GM18858 (cell line): ENCODE results near the gene GADD45A.

Experiments
- ATAC-seq: cut with Tn5 transposase; IDR thresholded peaks from one replicate; pipeline ENCODE4 v1.9.1; 2021; ENCODE audit not compliant: unreplicated experiment

Gene GADD45A

DNA sequence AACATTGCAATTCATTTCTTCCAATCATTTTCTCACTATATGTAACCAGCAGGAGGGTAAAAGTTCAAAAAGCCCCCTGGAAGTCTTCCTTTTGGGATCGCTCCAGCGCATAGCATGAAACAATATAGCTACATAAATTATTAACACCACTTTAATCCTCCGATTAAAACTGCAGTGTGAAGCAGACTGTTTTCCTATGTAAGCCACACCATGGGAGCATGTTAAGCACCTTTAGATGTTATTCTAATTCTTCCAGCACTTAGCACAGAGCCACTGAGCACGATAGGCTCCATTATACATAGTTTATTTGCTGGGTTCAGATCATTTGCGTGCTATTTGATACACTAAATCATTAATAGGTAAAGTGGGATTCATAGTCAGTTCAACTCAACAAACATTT lies 18.4 kb upstream of the GADD45A start:
- no peak for ATAC-seq

DNA sequence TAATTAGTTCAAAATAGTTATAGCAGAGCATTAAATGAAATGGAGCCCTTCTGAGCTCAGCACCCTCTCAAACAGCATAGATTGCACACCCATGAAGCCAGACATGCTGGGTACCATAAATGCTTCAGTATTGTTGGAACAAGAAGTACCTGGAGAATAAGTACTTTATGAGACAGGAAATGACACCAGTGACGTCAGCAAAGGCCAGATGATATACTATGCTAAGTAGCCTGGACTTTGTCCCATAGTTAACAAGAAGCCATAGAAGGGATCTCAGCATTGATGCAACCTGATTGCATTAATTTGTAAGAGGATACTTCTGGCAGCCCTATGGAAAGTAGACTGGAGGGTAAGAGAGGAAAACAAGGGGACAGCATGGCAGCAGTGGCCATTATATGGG lies 16.3 kb upstream of the GADD45A start:
- ATAC-seq = no peak

DNA sequence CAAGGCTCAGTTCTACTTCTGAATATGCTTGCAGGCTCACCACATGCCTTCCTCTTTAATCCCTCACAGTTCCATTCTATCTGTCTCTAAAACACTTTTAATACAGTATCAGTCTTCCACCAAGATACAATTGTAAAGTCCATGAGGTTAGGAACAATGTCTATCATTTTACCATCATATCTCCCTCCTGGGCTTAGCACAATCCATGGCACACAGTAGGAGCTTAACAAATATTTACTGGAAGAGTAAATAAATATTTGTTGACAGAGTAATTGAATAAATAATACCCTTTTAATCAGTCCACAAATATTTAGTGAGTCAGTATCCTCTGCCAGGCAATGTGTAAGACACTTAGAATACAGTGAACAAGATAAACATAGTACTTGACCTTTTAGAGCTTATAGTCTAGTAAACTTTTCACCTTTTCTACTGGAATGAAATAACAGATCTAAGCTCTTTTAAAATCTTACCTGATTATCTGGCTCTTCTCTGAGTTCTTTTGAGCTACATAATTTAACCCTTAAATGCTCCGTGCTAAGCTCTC lies 12.7 kb upstream of the GADD45A start:
- ATAC-seq = no peak

DNA sequence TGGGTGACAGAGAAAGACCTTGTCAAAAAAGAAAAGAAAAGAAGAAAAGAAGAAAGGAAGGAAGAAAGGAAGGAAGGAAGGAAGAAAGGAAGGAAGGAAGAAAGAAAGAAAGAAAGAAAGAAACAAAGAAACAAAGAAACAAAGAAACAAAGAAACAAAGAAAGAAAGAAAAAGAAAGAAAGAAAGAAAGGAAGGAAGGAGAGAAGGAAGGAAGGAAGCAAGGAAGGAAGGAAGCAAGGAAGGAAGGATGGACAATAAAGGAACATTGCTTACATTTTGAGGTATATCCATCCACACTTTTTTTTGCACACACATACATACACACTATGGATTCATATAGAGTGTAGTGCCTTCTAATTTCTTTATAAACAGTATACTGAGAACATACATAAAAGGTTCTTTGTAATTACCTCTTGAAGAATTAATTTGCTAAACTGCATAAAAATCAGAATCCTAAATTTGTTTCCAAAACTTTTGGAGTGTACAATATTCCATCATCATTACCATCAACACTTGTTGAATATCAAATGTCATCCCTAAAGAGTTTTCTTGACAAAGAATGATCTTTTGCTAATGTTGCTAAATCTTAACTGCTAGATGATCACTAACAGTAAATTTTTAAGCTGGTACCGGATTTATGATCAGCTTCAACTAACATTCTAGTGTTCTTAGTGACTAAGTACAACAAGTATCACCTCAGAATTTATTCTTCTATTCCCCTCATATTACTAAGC lies 11.4 kb upstream of the GADD45A start:
- ATAC-seq = no peak

DNA sequence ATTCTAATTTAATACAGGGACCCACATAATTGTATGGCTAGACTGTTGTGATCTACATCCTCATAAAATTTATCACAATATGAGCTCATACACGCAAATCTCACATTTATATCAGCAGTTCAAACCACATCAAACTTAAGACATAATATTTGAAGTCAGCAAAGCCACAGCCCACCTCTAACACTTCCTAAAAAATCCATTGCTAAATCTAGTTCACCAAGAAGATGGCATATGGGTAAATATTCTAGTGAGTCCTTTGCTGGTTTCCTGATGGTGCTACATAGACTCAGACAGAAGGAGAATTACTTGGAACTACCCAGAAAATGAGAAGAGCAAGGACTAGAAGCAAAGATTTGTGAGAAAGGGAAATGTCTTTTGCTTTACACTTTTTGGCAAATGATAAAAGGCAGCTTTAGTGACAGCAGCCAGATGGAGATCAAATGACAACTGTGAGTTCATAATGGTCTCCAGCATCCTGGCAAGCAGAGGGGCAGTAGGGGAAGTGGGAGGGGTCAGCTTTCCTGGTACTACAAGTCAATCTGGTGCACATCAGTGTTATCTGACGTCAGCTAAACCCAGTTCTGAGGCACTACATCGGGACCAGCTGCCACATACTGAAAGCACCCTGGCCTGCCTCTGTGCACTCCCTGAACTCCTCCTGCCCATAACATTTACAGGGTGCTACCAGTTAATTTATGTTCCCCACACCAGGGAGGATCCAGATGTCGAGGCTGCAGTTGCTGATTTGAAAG lies 10.6 kb upstream of the GADD45A start:
- no peak for ATAC-seq

DNA sequence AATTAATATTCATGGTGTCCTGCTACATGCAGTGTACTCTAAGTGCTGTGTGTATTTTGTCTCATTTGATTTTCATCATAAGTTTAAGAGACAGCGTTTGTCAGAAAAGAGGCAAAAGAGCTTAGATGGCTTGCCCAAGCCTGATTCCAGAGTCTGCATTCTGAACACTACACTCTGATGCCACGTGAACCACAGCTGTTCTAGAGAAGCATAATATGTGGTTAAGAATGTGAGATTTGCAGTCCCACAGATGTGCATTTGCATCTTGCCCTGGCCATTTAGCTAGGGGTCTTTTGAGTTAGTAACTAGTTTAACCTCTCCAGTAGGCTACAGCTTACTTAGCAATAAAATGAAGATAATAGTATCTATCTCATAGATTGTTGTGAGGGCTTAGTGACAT lies 9.2 kb upstream of the GADD45A start:
- ATAC-seq = peak; percentile 60

DNA sequence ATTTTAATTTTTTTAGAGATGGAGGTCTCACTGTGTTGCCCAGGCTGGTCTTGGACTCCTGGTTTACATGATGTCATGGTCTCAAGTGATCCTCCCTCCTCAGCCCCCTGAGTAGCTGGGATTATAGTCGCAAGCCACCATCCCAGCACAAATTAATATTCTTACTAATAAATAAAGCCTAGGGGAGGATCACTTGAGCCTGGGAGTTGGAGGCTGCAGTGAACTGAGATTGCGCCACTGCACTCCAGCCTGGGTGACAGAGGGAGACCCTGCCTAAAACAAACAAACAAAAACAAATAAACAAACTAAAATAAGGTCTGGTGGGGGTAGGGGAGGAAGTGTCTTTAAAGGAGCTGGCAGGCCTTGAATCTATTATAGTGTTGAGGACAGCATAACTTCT lies 8.7 kb upstream of the GADD45A start:
- ATAC-seq = no peak

DNA sequence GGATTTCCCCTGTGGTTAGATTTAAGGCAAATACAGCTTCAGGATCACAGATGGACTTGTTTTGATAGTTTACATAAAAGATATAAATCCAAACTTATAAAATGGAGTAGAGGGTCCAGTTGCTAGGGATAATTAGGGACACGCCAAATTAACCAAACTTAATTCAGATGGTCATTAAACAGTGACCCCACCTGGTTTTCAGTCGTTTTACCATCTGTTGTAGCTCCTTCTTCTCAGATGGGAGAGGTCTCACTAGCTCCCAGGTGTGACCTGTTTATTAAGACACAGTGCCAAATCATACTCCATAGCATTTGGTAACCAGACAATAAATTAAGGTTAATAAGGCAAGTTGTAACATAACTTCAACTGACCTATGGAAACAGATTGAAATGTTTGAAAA lies 8.1 kb upstream of the GADD45A start:
- no peak for ATAC-seq

DNA sequence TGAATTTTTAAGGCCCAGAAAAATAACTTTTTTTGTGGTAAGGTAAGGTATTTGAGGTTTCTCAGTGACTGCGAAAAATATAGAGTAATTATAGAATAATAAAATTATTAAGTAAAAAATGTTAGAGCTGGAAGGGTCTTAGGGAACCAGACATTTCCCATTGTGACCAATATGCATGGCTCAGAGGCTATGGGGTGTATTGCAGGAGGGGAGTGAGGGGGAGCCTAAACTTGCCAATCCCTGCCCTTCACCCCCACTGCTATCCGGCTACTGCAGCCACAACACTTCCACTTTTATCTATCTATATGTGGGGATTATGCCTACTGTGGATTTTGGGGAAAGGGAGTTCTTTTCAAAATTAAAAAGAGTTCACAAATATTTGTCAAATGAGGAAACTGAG lies 7.6 kb upstream of the GADD45A start:
- ATAC-seq = no peak

DNA sequence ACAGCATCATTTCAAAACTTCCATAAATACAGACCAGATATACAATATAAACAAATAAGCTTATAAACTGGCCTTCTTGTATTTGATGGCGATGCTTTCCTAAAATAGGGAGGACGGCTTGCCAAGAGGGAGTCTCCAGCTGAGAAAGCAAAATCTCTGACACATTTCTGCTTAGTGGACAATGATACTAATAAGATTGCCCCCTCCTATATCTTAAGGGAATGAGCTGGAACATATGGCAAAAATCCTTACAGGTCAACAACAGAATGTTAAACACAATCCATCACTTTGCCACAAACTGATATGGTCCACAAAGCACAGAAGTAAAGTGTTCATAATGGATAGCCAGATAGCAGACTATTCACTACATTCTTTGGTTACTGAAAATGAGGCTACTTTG lies 7.1 kb upstream of the GADD45A start:
- no peak for ATAC-seq

DNA sequence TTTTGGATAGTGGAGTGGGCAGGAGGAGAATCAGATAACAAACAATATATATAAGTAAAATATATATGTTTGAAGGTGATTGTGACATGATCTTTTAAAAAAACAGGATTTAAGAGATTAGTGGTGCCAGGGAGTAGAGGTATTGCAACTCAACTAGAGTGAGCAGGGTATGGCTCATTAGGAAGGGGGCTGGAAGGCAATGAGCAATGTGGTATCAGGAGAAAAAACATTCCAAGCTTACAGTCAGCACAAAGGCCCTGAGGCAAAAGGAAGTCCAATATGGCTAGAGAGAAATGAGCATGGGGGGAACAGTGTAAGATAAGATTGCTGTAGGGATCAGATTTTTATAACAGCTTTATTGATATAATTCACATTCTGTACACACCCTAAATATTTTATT lies 5.3 kb upstream of the GADD45A start:
- ATAC-seq = no peak

DNA sequence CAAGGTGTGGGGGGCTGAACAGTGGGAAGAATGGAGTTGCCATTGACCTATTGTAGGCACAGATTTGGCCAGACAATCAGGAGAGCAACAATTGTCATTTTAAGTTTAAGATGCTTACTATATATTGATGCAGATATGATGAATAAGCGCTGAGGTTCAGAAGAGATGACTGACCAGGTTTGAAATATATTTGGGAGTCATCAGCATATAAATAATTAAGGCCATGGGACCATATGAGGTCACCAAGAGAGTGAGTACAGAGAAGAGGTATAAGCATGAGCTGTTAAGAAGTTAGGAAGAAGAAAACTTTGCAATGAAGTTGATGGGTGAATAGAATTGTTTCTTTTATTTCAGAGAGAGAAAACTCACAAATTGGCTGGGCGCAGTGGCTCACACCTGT lies 4.5 kb upstream of the GADD45A start:
- ATAC-seq = no peak

DNA sequence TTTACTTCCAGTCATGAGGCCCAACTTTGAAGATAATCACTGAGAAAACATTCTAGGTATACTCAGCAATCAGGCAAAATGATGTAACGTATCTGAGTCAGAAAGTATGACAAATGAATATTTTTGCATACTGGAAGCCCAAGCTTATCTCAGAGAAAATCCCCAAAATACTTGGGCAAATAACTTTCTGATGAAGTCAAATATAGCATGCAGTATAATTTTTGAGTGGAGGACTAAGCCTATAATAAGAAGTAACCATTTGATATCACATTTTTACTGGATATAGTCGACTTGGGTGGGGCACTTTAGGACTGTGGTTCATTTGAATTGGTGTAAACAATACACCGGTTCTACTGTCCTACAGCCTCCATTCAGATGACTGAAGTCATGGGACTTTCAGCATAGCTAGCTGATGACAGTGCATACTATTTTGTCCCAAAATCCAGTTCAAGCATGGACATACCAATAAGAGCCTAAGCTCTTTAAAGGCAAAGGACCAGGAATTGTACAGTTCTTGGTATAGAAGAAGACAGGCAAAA lies 2.3 kb upstream of the GADD45A start:
- no peak for ATAC-seq

DNA sequence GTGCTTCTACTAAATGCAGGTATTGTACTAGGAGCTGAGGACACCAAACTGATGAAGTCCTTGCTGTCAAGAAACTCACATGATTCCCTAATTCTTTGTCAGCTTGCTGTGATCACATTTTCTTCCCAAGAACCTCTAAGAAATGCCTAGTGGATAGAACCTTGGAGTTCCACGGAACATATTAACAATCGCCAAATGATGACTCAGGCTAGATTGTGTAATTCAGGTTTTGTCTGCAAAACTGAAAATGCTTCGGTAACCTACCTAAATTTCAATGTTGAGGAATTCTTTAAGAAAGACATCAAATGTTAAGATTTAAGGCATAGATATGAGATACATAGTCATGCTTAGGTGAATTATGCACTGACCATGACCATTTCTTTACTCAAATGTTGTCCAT lies 1.7 kb upstream of the GADD45A start:
- no peak for ATAC-seq

DNA sequence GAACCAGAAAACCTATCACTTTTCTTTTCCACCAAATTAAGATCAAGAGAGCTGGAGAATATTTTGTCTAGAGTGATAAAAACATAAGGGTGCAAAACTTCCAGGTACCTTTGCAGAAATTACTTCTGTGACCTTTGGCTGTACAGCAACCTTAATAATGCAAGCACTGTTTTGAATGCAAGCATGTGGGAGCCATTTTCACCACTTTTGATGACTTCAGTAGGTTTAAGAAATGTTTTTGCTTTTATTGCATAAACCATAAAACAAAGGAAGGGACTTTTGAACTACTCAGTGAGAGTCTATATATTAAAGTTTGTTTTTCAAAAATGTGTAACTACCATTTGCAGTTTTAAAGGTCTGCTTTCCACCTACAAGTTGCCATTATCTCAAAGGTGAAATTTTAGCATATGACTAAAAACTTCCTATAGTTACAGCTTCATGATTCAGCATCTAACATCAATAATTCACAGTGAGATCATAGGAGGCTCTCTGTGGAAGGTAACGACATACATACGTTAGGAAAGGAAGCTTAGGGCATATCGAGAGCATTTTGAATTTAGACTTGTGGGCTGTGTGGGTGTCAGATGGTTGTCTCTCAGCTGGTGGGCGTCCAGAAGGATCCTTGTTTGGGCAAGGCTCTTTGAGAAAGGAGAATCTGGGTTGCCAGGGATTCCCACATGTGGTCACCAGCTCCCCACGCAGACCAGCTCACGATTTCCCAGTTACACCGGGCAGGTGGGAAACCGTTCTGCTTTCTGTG lies 1.1 kb upstream of the GADD45A start:
- no peak for ATAC-seq

DNA sequence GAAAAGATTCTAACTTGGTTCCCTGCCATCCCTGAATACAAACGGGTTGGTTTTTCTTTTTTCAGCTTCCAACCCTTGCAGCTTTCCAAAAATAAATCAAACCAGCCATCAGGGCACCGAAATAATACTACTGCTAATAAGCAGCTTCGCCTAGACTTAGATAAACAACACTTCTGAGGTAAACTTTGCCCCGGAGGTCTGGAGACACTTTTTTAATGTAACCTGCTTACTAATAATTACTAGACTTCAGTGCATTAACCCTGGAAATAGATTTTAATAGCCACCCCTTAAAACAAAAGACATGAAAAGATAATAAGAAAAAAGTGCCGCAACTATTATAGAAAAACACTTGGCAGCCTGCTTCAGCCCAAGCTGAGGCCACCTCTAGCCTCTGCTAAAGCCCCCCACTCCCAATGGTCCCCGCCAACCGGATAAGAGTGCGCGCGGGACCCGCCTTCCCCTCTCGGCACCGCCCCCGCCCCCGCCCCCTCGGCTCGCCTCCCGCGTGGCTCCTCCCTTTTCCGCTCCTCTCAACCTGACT lies 405 bp upstream of the GADD45A start:
- no peak for ATAC-seq

DNA sequence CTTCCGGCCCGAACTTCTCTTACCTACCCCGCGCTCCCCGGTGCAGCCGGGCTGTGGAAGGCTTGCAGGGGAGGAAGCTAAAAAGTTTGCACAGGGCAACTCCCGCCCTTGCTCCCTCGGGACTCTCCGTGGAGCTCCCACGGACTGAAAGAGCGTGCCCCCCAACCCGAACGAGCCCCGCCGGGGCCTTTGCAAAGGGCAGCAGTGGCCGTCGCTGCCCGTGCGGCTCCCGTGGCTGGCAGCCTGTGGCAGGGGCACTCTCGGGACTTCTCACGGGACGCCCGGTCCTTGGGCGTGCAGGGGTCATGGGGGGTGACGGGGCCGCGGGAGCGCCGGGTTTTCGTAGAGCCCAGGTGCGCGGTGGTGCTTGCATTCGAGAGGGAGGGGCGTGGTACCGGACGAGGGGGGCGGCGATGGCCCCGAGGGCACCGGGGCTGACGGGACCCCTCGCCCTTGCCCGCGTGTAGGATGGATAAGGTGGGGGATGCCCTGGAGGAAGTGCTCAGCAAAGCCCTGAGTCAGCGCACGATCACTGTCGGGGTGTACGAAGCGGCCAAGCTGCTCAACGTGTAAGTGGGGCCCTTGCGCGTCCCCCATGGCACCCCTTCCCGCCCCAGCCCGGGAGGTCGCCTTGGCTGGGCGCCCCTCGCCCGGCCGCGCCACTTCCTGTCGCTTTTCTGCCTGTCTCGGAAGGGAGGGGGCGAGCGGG lies 711 bp downstream of the GADD45A start:
- ATAC-seq = peak; percentile 2

DNA sequence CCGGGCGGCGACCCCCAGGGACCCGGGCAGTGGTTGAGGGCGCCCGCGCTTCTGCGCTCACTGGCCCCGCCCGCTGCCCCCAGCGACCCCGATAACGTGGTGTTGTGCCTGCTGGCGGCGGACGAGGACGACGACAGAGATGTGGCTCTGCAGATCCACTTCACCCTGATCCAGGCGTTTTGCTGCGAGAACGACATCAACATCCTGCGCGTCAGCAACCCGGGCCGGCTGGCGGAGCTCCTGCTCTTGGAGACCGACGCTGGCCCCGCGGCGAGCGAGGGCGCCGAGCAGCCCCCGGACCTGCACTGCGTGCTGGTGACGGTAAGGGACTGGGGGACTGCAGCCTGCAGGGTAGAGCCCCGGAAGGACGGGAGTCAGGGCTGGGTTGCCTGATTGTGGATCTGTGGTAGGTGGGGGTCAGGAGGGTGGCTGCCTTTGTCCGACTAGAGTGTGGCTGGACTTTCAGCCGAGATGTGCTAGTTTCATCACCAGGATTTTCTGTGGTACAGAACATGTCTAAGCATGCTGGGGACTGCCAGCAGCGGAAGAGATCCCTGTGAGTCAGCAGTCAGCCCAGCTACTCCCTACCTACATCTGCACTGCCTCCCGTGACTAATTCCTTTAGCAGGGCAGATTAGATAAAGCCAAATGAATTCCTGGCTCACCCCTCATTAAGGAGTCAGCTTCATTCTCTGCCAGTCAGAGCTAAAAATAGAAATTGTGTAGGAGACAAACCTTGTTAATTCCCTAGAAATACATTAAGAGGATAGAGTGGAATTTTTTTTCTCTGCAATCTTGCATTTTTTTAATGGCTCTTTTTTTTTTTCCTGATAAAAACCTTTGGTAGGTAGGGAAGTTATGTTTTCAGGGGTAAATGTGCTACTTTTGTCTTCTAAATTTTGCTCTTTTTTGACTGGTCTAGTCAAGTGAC lies 1.5 kb downstream of the GADD45A start:
- ATAC-seq = peak; percentile 20

DNA sequence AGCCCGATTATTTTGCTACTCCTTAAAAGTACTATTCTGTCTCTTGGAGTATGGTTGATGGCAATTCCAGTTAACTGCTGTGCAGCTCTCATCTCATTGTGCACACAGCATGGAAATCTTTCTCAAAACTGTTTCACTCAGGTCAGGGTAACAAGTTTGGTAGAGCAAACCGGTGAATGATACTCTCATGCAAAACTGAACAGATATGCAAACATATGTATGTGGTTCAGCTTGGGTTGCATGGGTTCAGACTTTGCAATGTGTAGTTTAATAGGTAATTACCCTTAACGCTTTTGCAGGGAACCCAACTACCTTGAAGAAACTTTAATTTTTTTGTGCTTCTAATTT lies 2.2 kb downstream of the GADD45A start:
- ATAC-seq = peak; percentile 14

DNA sequence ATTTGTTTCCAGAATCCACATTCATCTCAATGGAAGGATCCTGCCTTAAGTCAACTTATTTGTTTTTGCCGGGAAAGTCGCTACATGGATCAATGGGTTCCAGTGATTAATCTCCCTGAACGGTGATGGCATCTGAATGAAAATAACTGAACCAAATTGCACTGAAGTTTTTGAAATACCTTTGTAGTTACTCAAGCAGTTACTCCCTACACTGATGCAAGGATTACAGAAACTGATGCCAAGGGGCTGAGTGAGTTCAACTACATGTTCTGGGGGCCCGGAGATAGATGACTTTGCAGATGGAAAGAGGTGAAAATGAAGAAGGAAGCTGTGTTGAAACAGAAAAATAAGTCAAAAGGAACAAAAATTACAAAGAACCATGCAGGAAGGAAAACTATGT lies 2.6 kb downstream of the GADD45A start:
- ATAC-seq = no peak
